ENCODE measurements around the gene STOX1.
"Not testable (repeated sequence)": the region's sequence is repeated elsewhere in the genome, so short reads cannot be mapped to it uniquely, and the experiment has no call there.

The STOX1 gene

DNA sequence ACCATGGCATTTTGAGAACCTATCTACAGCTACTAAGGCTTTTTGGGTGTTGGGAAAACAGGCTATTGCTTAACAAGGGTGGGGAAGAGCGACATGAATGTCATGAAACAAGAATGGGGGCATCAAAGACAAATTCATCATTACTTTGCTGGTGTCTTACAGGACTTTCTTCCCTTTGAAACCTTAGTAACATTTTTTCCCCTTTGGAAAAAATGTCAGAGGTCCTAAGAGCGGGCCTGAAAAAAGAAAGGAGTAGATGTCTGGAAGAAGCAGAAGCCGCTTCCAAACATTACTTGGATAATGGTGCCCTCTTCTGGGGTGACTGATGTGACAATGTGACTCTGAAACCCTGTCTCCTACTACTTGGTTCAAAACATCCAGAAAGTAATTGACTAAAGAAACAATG lies 70.0 kb downstream of the STOX1 start:
- peak; percentile 52 for DNase-seq

DNA sequence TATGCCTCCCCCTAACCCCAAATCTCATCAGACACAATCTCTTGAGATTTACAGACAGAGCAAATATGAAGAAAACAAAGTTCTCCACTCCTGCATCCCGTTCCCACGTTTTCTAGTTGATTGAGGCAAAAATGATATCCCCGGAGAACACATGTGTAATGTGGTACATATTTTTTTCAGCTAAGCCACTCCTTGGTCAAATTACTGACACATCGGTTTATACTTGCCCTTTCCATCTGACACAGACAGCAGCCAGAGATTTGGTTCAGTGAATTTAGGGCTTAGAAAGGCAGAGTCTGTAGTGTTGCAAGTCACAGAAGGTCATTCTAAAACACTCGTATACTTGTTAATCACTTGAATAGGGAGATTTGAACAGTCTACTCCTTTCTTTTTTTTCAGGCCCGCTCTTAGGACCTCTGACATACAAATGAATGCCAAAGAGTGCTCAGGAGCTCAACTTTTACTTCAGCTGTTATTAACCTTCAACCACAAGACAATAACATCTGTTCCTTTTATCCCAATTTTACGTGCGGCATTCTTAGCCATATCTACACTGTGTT lies 71.9 kb downstream of the STOX1 start:
- no peak for DNase-seq

DNA sequence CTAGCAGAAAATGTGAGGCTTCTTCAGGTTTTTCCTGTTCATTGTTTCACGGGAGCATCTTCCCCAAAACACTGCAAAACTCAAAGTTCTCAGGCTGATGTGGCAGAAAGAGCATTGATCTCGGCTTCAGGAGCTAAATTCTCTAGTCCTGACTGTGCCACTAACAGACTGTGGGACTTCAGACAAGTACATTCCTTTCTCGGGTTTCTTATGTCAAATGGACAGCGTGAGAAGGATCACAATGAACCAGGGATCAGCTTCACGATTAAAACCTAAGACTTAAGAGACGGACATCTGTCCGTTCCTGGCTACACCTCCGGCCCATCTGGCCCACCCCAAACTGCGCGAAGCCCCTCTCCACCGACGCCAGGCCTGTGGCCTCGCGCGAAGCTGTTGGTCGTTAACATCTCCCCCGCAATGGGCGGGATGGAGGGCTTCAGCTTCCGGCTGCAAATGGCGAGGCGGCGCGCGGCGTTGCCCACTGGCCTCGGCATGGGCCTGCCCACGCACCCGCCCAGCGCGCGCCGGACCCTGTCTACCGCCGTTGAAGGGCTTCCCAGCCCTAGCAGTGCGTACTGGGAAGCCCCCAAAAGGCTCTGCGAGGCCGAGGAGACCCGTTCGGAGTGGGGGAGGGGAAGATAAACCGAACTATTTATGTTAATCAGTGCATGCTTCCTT lies 73.2 kb downstream of the STOX1 start:
- DNase-seq = no peak

- DNase-seq = peak; percentile 98
Measured at GRCh38 chr10:68901105-68901927, 74.0 kb downstream of the STOX1 start, which contains the start of gene DDX50. Gene DDX50 (plus strand): TSS chr10:68901315. CDS start chr10:68901385, 70 bp downstream.

GRCh38 chr10:68902382-68902781 lies 75.1 kb downstream of the STOX1 start:
- DNase-seq = no peak

DNA sequence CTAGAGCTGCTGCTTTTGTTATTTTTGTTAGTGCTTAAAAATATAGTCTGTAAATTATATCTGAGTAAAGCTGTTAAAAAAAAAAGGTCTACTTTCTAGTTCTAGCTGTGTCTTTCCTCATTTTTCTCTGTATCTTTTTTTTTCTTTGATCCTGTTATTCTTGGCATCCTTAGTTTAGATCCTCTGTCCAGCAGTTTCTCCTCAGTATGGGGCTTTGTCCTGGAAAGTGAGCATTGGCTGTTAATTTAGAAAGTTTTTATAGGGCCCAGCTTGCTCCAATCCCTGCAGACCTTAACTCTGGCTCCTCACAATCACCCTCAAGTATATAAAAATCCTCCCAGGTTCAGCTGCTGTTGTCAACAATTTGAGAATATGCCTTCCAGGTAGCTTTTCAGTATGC lies 97.3 kb downstream of the STOX1 start:
- no peak for DNase-seq

DNA sequence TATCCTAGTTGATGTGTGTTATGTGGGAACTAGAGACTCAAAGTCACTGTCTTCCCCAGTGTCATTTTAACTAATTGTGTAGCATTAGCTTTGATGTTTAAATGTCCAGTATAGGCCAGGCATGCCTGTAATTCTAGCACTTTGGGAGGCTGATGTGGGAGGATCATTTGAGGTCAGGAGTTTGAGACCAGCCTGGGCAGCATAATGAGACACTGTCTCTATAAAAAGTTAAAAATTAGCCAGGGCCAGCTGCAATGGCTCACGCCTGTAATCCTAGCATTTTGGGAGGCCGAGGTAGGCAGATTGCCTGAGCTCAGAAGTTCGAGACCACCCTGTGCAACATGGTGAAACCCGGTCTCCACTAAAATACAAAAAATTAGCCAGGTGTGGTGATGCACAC lies 98.2 kb downstream of the STOX1 start:
- no peak for DNase-seq

DNA sequence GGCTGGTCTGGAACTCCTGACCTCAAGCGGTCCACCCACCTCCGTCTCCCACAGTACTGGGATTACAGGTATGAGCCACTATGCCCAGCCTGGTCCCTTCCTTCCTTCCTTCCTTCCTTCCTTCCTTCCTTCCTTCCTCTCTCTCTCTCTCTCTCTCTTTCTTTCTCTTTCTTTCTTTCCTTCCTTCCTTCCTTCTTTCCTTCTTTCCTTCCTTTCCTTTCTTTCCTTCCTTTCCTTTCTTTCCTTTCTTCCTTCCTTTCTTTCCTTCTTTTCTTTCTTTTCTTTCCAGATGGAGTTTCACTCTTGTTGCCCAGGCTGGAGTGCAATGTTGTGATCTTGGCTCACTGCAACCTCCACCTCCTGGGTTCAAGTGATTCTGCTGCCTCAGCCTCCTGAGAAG lies 101.8 kb downstream of the STOX1 start:
- DNase-seq = not testable (repeated sequence)

DNA sequence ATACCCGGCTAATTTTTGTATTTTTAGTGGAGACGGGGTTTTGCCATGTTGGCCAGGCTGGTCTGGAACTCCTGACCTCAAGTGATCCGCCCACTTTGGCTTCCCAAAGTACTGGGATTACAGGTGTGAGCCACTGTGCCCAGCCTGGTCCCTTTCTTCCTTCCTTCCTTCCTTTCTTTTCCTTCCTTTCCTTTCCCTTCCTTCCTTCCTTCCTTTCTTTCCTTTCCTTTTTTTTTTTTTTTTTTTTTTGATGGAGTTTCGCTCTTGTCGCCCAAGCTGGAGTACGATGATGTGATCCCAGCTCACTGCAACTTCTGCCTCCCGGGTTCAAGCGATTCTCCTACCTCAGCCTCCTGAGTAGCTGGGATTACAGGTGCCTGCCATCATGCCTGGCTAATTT lies 102.6 kb downstream of the STOX1 start:
- DNase-seq = not testable (repeated sequence)

DNA sequence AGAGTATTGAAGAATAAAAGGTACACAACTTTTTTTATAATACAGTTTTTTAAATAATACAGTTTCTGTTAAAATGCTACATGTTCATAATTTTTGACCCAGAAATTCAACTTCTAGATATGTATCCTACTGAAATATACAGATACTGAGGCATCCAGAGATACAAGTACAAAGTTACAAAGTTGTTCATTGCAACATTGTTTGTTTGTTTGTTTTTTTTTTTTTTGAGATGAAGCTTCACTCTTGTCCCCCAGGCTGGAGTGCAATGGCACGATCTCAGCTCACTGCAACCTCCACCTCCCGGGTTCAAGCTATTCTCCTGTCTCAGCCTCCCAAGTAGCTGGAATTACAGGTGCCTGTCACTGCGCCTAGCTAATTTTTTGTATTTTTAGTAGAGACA lies 105.5 kb downstream of the STOX1 start:
- DNase-seq = not testable (repeated sequence)

GRCh38 chr10:68934994-68935393 lies 107.7 kb downstream of the STOX1 start:
- DNase-seq = peak; percentile 23

GRCh38 chr10:68938117-68938516 lies 110.8 kb downstream of the STOX1 start:
- no peak for DNase-seq

GRCh38 chr10:68938884-68939283 lies 111.6 kb downstream of the STOX1 start:
- no peak for DNase-seq

- not testable (repeated sequence) for DNase-seq
Measured at GRCh38 chr10:68940917-68941316, 113.6 kb downstream of the STOX1 start.
